ENCODE results near the gene NAV1.

DNA sequence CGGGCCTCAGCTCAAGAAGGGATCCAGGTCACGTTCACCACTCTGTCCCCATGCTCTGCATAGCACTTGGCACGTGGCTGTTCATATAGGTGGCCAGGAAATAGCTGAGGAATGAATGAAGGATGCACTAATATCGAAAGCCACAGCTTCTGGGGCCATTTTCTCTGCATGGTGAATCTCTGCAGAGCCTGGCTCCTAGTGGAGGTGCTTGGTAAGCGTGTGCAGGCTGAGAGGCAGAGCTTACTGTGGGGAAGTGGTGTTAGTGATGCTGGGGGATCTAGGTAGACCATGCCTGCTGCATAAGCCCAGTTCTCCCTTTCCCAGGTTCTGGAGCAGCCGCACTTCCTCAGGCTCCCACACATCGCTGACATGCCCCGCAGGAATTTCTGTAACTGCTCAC lies 40.3 kb upstream of the NAV1 start:
- TF ChIP-seq, protein P1, sequence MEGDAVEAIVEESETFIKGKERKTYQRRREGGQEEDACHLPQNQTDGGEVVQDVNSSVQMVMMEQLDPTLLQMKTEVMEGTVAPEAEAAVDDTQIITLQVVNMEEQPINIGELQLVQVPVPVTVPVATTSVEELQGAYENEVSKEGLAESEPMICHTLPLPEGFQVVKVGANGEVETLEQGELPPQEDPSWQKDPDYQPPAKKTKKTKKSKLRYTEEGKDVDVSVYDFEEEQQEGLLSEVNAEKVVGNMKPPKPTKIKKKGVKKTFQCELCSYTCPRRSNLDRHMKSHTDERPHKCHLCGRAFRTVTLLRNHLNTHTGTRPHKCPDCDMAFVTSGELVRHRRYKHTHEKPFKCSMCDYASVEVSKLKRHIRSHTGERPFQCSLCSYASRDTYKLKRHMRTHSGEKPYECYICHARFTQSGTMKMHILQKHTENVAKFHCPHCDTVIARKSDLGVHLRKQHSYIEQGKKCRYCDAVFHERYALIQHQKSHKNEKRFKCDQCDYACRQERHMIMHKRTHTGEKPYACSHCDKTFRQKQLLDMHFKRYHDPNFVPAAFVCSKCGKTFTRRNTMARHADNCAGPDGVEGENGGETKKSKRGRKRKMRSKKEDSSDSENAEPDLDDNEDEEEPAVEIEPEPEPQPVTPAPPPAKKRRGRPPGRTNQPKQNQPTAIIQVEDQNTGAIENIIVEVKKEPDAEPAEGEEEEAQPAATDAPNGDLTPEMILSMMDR (IDR thresholded peaks at IDR 0.05) = no peak
- no peak for TF ChIP-seq POLR2A (IDR thresholded peaks at IDR 0.05)

Data from heart left ventricle (tissue), 13 donors.